B cell (primary cell): ENCODE data around the gene PCDHGB2. TPM values are rescaled to one million over a fixed set of nuclear protein-coding genes. Genes with fewer than 3 reads are reported as not detected.

ENCODE experiments used
- ATAC-seq: fragments of 200-7000 bp; cut with Tn5 transposase; one replicate; pipeline ENCODE4 v1.10.0; 2021; ENCODE audit warnings: low read depth, mild to moderate bottlenecking, moderate number of reproducible peaks, moderate library complexity
- CTCF ChIA-PET: fragments of 350-600 bp; sonication (Branson Sonifier 250); formaldehyde crosslinking; loops from one replicate; lab custom pipeline; 2021; ENCODE audit warnings: antibody characterized with exemption, inconsistent platforms; lab: Charles Lee
- POLR2A ChIA-PET: fragments of 350-600 bp; sonication (Branson Sonifier 250); formaldehyde crosslinking; loops from one replicate; lab custom pipeline; 2021; ENCODE audit warnings: antibody characterized with exemption; lab: Charles Lee
- DNase-seq: peaks from one replicate; pipeline ENCODE4 v3.0.0; 2013
- H2AFZ ChIP-seq: 2 replicates; pipeline ENCODE4 v1.6.1; 2012; ENCODE audit warnings: mild to moderate bottlenecking, low read depth, low read length; ENCODE audit not compliant: insufficient read depth, poor library complexity, severe bottlenecking
- H3K27ac ChIP-seq, 2 donors: 1 replicate in 1 of 2; 2 replicates in 1 of 2; pipeline ENCODE4 v1.5.1; 2012 to 2013; ENCODE audit warnings: low read length in 2 of 2, mild to moderate bottlenecking in 2 of 2, moderate library complexity in 1 of 2
- H3K27me3 ChIP-seq, 4 experiments: fragments of 200-600 bp in 1 of 4; sonication (generic) in 1 of 4; replicated peaks in 1 of 4; 1 replicate in 2 of 4; 2 replicates in 2 of 4; pipeline versions ENCODE4 v1.6.1 to v1.7.0; 2013 to 2016; ENCODE audit warnings: low read length in 3 of 4, mild to moderate bottlenecking in 2 of 4, mixed read lengths in 1 of 4, moderate library complexity in 1 of 4; ENCODE audit not compliant: insufficient read depth in 4 of 4, control insufficient read depth in 3 of 4; ENCODE audit errors: control extremely low read depth in 1 of 4
- H3K36me3 ChIP-seq, 2 experiments: replicated peaks in 1 of 2; 1 replicate in 1 of 2; 2 replicates in 1 of 2; pipeline versions ENCODE4 v1.6.1 to v1.7.1; 2013; ENCODE audit warnings: low read length in 1 of 2; ENCODE audit not compliant: insufficient read depth in 2 of 2, control insufficient read depth in 1 of 2; ENCODE audit errors: control extremely low read depth in 1 of 2, extremely low read depth in 1 of 2
- H3K4me1 ChIP-seq, 2 donors: fragments of 200-600 bp in 1 of 2; sonication (generic) in 1 of 2; 1 replicate in 1 of 2; 2 replicates in 1 of 2; pipeline versions ENCODE4 v1.5.1 to v1.6.1; 2013 to 2017; ENCODE audit warnings: low read length in 2 of 2; ENCODE audit not compliant: control insufficient read depth in 2 of 2, insufficient read depth in 2 of 2
- H3K4me2 ChIP-seq: replicated peaks from 2 replicates; pipeline ENCODE3; 2012; ENCODE audit warnings: mild to moderate bottlenecking, low read depth, low read length; ENCODE audit not compliant: poor library complexity, severe bottlenecking
- H3K4me3 ChIP-seq, 5 experiments: fragments of 200-600 bp in 1 of 5; sonication (generic) in 1 of 5; 1 replicate in 3 of 5; 2 replicates in 2 of 5; pipeline versions ENCODE4 v1.5.1 to v1.7.0; 2011 to 2016; ENCODE audit warnings: low read length in 4 of 5, mild to moderate bottlenecking in 4 of 5, low read depth in 2 of 5, control low read depth in 1 of 5, moderate library complexity in 1 of 5; ENCODE audit not compliant: insufficient read depth in 1 of 5; ENCODE audit errors: control extremely low read depth in 1 of 5, extremely low read depth in 1 of 5
- H3K79me2 ChIP-seq: fragments of 200-600 bp; sonication (generic); one replicate; pipeline ENCODE4 v1.6.0; 2016; ENCODE audit warnings: low read length; ENCODE audit not compliant: control insufficient read depth, insufficient read depth
- H3K9ac ChIP-seq: fragments of 200-600 bp; sonication (generic); 2 replicates; pipeline ENCODE4 v1.6.1; 2017; ENCODE audit warnings: mild to moderate bottlenecking, low read length, moderate library complexity
- H3K9me3 ChIP-seq, 3 donors: one replicate each; pipeline versions ENCODE4 v1.6.1 to v1.7.1; 2013; ENCODE audit warnings: low read length in 2 of 3; ENCODE audit not compliant: control insufficient read depth in 2 of 3, insufficient read depth in 1 of 3; ENCODE audit errors: control extremely low read depth in 1 of 3
- H4K20me1 ChIP-seq: 2 replicates; pipeline ENCODE4 v1.6.0; 2012; ENCODE audit warnings: mild to moderate bottlenecking, low read length; ENCODE audit not compliant: insufficient read depth, control insufficient read depth, poor library complexity, severe bottlenecking
- H3K27ac Mint-ChIP-seq: one replicate; pipeline ENCODE4 v1.8.0; 2021; ENCODE audit warnings: mixed read lengths
- H3K27me3 Mint-ChIP-seq: one replicate; pipeline ENCODE4 v1.8.0; 2021; ENCODE audit warnings: mixed read lengths
- H3K4me1 Mint-ChIP-seq: one replicate; pipeline ENCODE4 v1.8.0; 2021; ENCODE audit warnings: mixed read lengths
- H3K4me3 Mint-ChIP-seq: one replicate; pipeline ENCODE4 v1.8.0; 2021; ENCODE audit warnings: mixed read lengths
- H3K9me3 Mint-ChIP-seq: one replicate; pipeline ENCODE4 v1.8.0; 2022; ENCODE audit warnings: mixed read lengths; ENCODE audit not compliant: insufficient read depth
- CTCF ChIP-seq: fragments of 200-600 bp; IDR thresholded peaks from one replicate; pipeline ENCODE4 v1.8.0; 2022; ENCODE audit warnings: antibody characterized with exemption, mild to moderate bottlenecking
- EZH2 ChIP-seq: IDR thresholded peaks from 2 replicates; pipeline ENCODE4 v1.6.1; 2012; ENCODE audit warnings: borderline replicate concordance, low read depth, mild to moderate bottlenecking, moderate library complexity, low read length; ENCODE audit not compliant: insufficient read depth, poor library complexity, severe bottlenecking
- WGBS: methylation state at CpG from one replicate; pipeline ENCODE4 v1.1.5; 2013; ENCODE audit warnings: missing lambda C conversion rate; ENCODE audit not compliant: insufficient coverage; 5-methylcytosine and 5-hydroxymethylcytosine counted together
- intact Hi-C: fragments of 100-400 bp; cut with micrococcal nuclease; formaldehyde crosslinking; loops from one replicate; pipeline ENCODE4 v1.10.0; 2022
- polyA plus RNA-seq: library from polyadenylated mRNA; depleted of rRNA; stranded (reverse); fragments of >200 nt; gene quantifications from 2 replicates; pipeline ENCODE4 v1.2.3, GENCODE V29; 2012
- total RNA-seq, 2 donors: library from RNA; stranded (reverse); fragments of 120-200 nt in 1 of 2; gene quantifications; 1 replicate in 1 of 2; 2 replicates in 1 of 2; pipeline versions ENCODE4 v1.2.3 to v1.2.4, GENCODE V29; 2013 to 2022

Gene PCDHGB2
- total and polyA plus RNA-seq, 2 donors (not counting 1 experiment from before 2014, with no cell fraction given), result 0.66 to 3.9 TPM

GRCh38 chr5:141366016-141366896 is 6.5 kb downstream of the PCDHGB2 start:
- DNase-seq, result no peak
- no peak for ATAC-seq
- TF ChIP-seq EZH2, result no peak
- no peak for TF ChIP-seq CTCF
- no peak overlapping the region for H3K4me2 ChIP-seq
- peaks cover 4 to 5% of the 10 kb centered on the region in 2 donors for H3K4me1 ChIP-seq
- H3K4me3 ChIP-seq, result no peak overlapping the region
- peaks cover 64% of the 10 kb centered on the region for H3K27me3 Mint-ChIP-seq
- H3K4me1 Mint-ChIP-seq, result peaks cover 15% of the 10 kb centered on the region
- peaks cover 6% of the 10 kb centered on the region for H3K9me3 Mint-ChIP-seq
- H3K9ac ChIP-seq, result no peak overlapping the region
- no peaks in the 10 kb centered on the region for H4K20me1 ChIP-seq
- H3K27ac ChIP-seq, result no peak overlapping the region
- no peaks in the 10 kb centered on the region for H3K36me3 ChIP-seq
- H3K4me3 Mint-ChIP-seq, result no peak overlapping the region
- POLR2A ChIA-PET, result no interaction called here
- H2AFZ ChIP-seq, result no peak overlapping the region
- peaks cover 0 to 63% (median 40%) of the 10 kb centered on the region in 4 experiments for H3K27me3 ChIP-seq
- H3K79me2 ChIP-seq, result no peaks in the 10 kb centered on the region
- H3K9me3 ChIP-seq, result peaks cover 6 to 56% (median 46%) of the 10 kb centered on the region in 3 donors
- 47% methylated on average over 42 of the region's 46 CpGs for WGBS
- CTCF ChIA-PET, result no interaction called here
- intact Hi-C loops, result loop anchor here (5.0 kb wide), 1 partner anchor 36 kb away; the partner anchor contains the start of gene PCDHGA9
- no peak overlapping the region for H3K27ac Mint-ChIP-seq
